DMS153 treated with DMSO at 0.1 percent for 48 hours (cell line): ENCODE measurements around the gene CDH16.

Experiments used
- DNase-seq: peaks from one replicate; lab custom pipeline; 2025; ENCODE audit not compliant: unreplicated experiment; lab: John Stamatoyannopoulos, UW

CDH16 gene

GRCh38 chr16:66928702-66929388 lies 10.2 kb upstream of the CDH16 start:
- DNase-seq = no peak

DNA sequence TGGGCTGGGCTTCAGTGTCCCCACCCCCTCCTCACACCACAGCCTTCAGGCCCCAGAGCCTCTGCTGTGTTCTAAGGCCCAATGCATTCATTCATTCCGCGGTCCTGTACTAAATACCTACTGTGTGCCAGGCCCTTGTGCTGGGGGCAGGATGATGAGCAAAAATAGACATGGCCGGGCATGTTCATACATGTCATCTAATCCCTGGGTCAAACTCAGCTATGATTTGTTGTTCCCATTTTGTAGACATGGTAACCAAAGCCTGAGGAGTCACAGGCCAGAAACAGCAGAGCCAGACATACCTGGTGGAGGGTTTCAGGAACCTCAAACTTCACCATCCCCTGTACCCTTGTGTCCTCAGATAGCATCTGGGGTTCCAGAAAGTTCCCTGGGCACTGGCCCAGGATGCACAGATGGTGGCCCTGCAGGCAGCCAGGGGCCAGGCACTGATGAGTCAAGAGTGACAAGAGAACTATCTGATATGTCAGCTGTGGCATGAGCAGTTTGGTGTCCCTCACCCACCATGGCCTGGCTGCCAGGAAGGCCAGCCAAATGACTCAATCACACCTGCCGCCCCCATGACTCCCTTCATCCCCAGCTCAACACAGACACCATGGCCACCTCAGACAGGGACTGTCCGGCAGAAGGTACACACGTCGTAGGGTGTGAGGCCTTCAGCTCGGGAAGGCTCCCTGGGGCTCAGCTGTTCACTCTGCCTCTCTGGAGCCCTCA lies 9.4 kb upstream of the CDH16 start:
- no peak for DNase-seq

- no peak for DNase-seq
Observed at GRCh38 chr16:66926961-66927436, 8.3 kb upstream of the CDH16 start.

- DNase-seq = no peak
Observed at GRCh38 chr16:66926171-66926947, 7.7 kb upstream of the CDH16 start.

GRCh38 chr16:66925322-66925840 lies 6.7 kb upstream of the CDH16 start, which contains the start of gene RRAD:
RRAD (minus strand) TSS chr16:66925535; CDS start chr16:66925179, 356 bp downstream.
- no peak for DNase-seq

DNA sequence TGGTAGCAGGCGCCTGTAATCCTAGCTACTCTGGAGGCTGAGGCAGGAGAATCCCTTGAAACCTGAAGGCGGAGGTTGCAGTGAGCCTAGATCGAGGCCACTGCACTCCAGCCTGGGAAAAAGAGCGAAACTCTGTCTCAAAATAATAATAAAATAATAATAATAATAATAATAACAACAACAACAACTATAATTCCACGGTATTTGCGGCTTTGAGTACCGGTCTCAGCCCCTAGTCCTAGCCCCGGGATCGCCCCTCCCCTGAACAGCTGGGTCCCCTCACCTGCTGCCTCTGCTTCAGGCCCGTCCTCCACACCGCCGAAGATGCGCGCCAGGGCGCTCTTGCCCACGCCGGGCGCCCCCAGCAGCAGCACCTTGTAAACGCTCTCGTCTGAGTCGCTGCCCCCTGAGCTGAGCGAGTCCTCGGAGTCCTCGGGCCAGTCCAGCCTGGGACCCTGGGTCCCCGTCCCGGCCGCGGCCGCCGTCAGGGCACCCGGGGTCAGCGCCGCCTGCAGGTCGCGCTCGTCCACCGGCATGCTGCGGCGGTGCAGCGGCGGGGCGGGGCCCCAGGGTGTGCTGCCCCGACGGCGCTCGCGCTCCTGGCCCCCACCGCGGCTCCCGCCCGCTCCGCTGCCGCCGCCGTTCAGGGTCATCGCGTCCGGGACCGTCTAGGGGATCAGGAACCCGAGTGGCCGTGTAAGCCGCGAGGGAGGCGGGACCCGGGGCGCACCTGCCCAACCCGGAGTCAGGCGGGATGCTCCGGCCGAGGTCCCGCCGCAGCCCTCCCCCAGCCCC lies 6.0 kb upstream of the CDH16 start:
- DNase-seq = no peak

- peak; percentile 50 for DNase-seq
Observed at GRCh38 chr16:66923866-66924265, 5.2 kb upstream of the CDH16 start.

DNA sequence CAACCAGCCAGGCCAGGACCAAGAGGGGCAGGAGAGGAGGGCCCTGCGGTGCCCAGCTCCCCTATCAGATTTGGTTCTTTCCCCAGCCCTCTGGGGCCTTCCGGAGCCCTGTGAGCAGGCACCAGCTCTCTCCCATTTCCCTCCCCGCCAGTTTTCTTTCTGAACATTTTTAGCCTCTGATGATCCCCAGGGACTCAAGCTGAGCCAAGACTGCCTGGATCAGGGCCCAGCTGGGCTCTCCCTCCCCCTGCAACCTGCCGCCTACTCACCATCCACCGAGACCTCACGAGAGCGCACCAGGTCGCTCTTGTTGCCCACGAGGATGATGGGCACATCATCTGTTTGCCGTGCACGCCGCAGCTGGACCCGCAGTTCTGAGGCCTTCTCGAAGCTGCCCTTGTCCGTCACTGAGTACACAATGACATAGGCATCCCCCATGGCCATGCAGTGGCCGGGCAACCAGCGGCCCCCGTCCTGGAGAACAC lies 4.6 kb upstream of the CDH16 start:
- DNase-seq = peak; percentile 49

GRCh38 chr16:66921729-66922450 lies 3.2 kb upstream of the CDH16 start:
- DNase-seq = no peak

DNA sequence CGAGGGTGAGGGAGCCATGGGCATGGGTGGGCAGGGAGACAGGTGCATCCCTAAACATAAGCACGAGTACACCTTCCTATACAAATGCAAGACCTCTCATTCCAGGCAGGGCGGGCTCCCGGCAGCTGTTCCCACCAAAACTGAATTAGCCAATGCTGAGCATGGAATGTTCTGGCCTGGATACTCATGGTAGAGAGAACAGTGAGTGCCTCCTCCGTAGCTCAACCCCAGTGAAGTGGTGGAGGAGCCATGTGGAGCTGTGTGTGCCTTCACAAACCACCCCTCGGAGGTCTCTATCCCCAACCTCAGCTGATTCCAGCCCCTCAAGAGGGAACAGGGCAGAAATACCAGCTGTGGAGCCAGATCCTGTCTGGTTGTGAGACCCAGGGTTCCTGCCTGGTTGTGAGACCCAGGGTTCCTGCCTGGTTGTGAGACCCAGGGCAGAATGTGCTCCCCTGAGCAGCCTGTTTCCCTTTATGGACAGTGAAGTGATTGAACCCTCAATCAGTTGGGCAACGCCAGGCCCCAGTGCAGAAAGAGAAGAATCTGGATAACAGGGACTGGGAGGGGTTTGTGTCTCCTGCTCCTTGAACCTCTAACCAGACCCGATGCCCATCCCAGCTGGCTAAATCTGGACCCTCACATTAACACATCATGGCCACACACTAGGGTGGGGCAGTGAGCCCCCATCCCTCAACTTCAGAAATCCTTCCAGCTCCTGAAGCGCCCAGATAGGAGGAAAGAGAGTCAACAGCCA lies 2.4 kb upstream of the CDH16 start:
- DNase-seq = no peak

- DNase-seq = no peak
Observed at GRCh38 chr16:66920299-66920590, 1.6 kb upstream of the CDH16 start.

DNA sequence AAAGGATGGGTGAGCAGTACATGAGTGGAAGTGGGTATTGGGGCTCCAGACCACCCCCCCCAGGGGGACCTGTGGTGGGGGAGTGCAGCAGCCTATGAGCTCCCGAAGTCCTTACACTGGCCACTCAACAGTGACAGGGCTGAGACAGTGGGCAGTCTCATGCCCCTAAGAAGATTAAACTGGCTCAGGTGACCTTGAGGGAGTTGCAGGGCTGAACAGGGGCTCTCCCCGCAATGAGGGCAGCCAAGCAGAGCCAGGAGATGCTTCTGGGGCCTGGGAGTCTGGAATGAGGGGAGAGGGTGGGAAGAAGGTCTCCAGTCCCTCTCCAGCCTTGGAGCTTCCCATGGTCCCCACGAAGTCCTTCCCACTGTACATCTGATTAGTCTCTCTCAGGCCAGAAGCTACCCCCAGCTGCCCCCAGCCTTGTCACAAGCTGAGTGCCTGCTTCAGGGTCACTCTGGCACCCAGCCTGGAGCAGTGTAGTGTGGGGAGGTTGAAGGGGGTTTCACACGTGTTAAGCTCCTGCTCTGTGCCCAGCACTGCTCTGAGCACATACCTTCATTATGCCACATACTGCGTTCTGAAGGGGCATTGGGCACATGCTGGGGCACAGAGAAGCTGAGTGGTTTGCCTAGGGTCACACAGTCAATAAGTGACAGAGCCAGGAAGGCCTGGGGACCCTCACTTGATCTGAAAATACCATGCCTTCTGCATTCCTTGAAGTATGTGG lies 1.0 kb upstream of the CDH16 start:
- DNase-seq = no peak

GRCh38 chr16:66918355-66918754 lies 330 bp downstream of the CDH16 start:
- DNase-seq = no peak

DNA sequence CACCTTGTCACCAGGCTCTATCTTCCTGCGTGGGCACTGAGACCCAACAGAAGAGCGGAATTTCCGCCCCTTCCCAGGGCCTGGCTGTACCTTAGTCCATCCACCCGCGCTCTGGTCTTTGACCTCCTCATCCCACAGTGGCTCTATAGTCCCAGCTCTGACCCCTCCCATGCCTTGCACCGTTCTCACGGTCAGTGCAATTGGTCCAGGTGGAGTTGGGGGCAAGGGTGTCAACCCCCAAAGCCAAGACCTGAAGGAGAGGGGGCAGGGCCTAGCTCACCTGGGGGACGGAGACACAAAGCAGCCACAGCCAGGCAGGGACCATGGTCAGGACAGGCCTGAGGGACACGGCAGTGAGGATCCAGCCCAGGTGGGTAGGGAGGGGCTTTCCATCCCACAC lies 944 bp downstream of the CDH16 start:
- DNase-seq = no peak

GRCh38 chr16:66916518-66916917 lies 2.2 kb downstream of the CDH16 start:
- no peak for DNase-seq

GRCh38 chr16:66915041-66915440 lies 3.6 kb downstream of the CDH16 start:
- no peak for DNase-seq

DNA sequence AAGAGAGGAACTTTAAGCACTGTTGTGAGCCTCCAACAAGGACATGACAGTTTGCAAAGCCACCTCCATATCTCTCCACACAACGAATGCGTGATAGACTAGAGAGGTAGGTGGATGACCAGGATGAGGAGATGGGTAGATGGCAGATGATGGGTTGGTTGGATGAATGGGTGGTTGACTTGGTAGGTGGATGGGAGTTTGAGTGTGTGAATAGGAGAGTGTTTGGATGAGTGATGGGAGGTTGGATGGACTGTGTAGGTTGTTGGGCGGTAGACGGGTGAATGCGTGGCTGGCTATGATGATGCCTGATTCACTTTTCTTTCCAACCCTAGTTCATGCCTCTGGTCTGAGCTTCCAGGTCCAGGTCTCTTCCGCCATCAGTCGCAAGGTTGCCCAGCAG lies 4.1 kb downstream of the CDH16 start:
- DNase-seq = no peak

DNA sequence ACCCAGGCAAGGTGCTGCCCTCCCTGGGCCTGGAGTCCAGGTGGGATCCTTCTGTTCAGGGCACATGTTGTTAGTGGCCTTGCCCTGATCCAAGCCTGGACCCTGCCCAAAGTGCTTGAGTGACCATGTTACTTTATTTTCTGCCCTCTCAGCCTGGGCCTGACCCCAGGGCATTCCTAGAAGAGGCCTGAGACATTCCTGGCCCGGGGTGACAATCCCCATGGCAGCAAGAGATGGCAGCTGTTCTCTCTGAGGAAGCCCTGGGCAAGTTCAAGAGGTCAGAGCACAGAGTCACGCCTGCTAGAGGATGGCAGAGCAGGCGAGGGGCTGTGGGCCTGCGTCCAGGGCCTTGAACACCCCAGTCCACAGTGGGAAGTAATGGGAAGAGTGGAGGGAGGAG lies 5.0 kb downstream of the CDH16 start:
- no peak for DNase-seq

GRCh38 chr16:66913081-66913480 lies 5.6 kb downstream of the CDH16 start:
- no peak for DNase-seq
